ENCODE measurements around the gene INO80D. TPM values are rescaled to one million over a fixed set of nuclear protein-coding genes. Genes with fewer than 3 reads are reported as not detected.
"Not testable (repeated sequence)": the region's sequence is repeated elsewhere in the genome, so short reads cannot be mapped to it uniquely, and the experiment has no call there.

The INO80D gene
- total and polyA plus RNA-seq, 2 donors (not counting 1 experiment from before 2014, with no cell fraction given), result 4.8 to 7.4 TPM

DNA sequence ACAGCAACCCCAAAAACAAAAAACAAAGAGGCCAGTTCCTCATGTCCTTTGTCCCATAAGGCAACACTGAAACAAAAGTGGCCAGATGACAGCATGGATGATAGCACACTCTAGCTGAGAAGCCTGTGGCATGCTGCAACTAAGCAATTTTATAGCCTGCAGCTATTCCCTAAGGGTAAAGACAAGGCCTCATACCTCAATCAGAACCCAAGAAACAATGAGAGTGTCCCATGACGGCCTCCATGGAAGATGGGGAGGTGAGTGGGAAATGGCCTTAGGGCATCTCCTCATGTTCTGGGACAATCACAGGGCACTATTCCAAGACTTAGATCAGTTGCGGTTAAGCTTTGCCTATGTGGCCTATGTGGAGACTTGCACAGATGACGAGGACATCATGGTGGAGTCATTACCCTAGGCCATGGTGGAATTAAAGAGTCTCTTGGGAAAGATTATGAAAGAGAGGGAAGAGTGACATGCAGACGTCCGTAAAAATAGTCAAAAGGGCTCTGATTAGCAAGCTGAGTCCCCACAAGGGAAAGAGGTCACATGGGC, 103.1 kb downstream of the INO80D start:
- H4K20me1 ChIP-seq (ENCODE audit: control insufficient read depth, extremely low read depth, insufficient read depth, low read length), result no peaks in the 10 kb centered on the region
- no peaks in the 10 kb centered on the region for H3K27me3 ChIP-seq (ENCODE audit: control insufficient read depth, insufficient read depth, low read length)
- no peaks in the 10 kb centered on the region for H3K4me1 ChIP-seq (ENCODE audit: control insufficient read depth, extremely low read depth, insufficient read depth, low read length)
- no peak overlapping the region for H3K4me3 ChIP-seq (replicated peaks in 1 of 4; ENCODE audit: control extremely low read depth in 1 of 4, insufficient read depth in 1 of 4, low read depth in 3 of 4, low read length in 4 of 4)
- H3K36me3 ChIP-seq (ENCODE audit: control insufficient read depth, insufficient read depth, low read length), result no peaks in the 10 kb centered on the region
- H3K9me3 ChIP-seq (ENCODE audit: control insufficient read depth, insufficient read depth, low read depth, low read length), result no peaks in the 10 kb centered on the region
- no peak for DNase-seq (ENCODE audit: low read depth in 2 of 2)
- H3K9ac ChIP-seq (ENCODE audit: insufficient read depth, low read length), result no peak overlapping the region
- no peak overlapping the region for H2AFZ ChIP-seq (ENCODE audit: low read length)
- no peak overlapping the region for H3K27ac ChIP-seq (ENCODE audit: insufficient read depth, low read length)
- H3K4me2 ChIP-seq (ENCODE audit: extremely low read depth, insufficient read depth, low read length), result no peak overlapping the region
- no peaks in the 10 kb centered on the region for H3K79me2 ChIP-seq (ENCODE audit: control insufficient read depth, insufficient read depth, low read length)
- TF ChIP-seq, protein P1, sequence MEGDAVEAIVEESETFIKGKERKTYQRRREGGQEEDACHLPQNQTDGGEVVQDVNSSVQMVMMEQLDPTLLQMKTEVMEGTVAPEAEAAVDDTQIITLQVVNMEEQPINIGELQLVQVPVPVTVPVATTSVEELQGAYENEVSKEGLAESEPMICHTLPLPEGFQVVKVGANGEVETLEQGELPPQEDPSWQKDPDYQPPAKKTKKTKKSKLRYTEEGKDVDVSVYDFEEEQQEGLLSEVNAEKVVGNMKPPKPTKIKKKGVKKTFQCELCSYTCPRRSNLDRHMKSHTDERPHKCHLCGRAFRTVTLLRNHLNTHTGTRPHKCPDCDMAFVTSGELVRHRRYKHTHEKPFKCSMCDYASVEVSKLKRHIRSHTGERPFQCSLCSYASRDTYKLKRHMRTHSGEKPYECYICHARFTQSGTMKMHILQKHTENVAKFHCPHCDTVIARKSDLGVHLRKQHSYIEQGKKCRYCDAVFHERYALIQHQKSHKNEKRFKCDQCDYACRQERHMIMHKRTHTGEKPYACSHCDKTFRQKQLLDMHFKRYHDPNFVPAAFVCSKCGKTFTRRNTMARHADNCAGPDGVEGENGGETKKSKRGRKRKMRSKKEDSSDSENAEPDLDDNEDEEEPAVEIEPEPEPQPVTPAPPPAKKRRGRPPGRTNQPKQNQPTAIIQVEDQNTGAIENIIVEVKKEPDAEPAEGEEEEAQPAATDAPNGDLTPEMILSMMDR (conservative IDR thresholded peaks at IDR 0.05 in 1 of 2, IDR thresholded peaks at IDR 0.05 in 1 of 2; ENCODE audit: low read depth in 1 of 2, low read length in 2 of 2), result no peak
- TF ChIP-seq EZH2 (IDR thresholded peaks at IDR 0.05; ENCODE audit: low read length, missing control alignments), result no peak

DNA sequence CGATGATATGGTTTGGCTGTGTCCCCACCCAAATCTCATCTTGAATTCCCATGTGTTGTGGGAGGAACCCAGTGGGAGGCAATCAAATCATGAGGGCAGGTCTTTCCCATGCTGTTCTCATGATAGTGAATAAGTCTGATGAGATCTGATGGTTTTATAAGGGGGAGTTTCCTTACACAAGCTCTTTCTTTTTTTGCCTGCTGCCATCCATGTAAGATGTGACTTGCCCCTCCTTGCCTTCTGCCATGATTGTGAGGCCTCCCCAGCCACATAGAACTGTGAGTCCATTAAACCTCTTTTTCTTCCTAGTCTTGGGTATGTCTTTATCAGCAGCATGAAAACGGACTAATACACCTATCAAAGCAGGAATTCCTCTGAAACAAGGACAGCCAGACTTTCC, 107.2 kb downstream of the INO80D start:
- not testable (repeated sequence) for H3K36me3 ChIP-seq (ENCODE audit: control insufficient read depth, insufficient read depth, low read length)

DNA sequence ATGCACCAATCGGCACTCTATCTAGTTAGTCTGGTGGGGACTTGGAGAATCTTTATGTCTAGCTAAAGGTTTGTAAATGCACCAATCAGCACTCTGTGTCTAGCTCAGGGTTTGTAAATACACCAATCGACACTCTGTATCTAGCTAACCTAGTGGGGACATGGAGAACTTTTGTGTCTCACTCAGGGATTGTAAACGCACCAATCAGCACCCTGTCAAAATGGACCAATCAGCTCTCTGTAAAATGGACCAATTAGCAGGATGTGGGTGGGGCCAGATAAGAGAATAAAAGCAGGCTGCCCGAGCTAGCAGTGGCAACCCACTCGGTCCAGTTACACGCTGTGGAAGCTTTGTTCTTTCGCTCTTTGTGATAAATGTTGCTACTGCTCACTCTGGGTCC, 108.3 kb downstream of the INO80D start:
- not testable (repeated sequence) for H2AFZ ChIP-seq (ENCODE audit: low read length); H4K20me1 ChIP-seq (ENCODE audit: control insufficient read depth, extremely low read depth, insufficient read depth, low read length); H3K4me2 ChIP-seq (ENCODE audit: extremely low read depth, insufficient read depth, low read length); H3K36me3 ChIP-seq (ENCODE audit: control insufficient read depth, insufficient read depth, low read length); H3K27me3 ChIP-seq (ENCODE audit: control insufficient read depth, insufficient read depth, low read length); H3K9ac ChIP-seq (ENCODE audit: insufficient read depth, low read length); H3K79me2 ChIP-seq (ENCODE audit: control insufficient read depth, insufficient read depth, low read length); H3K9me3 ChIP-seq (ENCODE audit: control insufficient read depth, insufficient read depth, low read depth, low read length); H3K4me1 ChIP-seq (ENCODE audit: control insufficient read depth, extremely low read depth, insufficient read depth, low read length); H3K4me3 ChIP-seq (replicated peaks in 1 of 4; ENCODE audit: control extremely low read depth in 1 of 4, insufficient read depth in 1 of 4, low read depth in 3 of 4, low read length in 4 of 4); DNase-seq (ENCODE audit: low read depth in 2 of 2); H3K27ac ChIP-seq (ENCODE audit: insufficient read depth, low read length)

More for the DNA sequence above, 107.2 kb downstream of the INO80D start:
- H3K9ac ChIP-seq (ENCODE audit: insufficient read depth, low read length); H3K27me3 ChIP-seq (ENCODE audit: control insufficient read depth, insufficient read depth, low read length); H3K27ac ChIP-seq (ENCODE audit: insufficient read depth, low read length); H4K20me1 ChIP-seq (ENCODE audit: control insufficient read depth, extremely low read depth, insufficient read depth, low read length); DNase-seq (ENCODE audit: low read depth in 2 of 2); H2AFZ ChIP-seq (ENCODE audit: low read length); H3K9me3 ChIP-seq (ENCODE audit: control insufficient read depth, insufficient read depth, low read depth, low read length); H3K4me1 ChIP-seq (ENCODE audit: control insufficient read depth, extremely low read depth, insufficient read depth, low read length); H3K79me2 ChIP-seq (ENCODE audit: control insufficient read depth, insufficient read depth, low read length); H3K4me3 ChIP-seq (replicated peaks in 1 of 4; ENCODE audit: control extremely low read depth in 1 of 4, insufficient read depth in 1 of 4, low read depth in 3 of 4, low read length in 4 of 4); H3K4me2 ChIP-seq (ENCODE audit: extremely low read depth, insufficient read depth, low read length): not testable (repeated sequence)

DNA sequence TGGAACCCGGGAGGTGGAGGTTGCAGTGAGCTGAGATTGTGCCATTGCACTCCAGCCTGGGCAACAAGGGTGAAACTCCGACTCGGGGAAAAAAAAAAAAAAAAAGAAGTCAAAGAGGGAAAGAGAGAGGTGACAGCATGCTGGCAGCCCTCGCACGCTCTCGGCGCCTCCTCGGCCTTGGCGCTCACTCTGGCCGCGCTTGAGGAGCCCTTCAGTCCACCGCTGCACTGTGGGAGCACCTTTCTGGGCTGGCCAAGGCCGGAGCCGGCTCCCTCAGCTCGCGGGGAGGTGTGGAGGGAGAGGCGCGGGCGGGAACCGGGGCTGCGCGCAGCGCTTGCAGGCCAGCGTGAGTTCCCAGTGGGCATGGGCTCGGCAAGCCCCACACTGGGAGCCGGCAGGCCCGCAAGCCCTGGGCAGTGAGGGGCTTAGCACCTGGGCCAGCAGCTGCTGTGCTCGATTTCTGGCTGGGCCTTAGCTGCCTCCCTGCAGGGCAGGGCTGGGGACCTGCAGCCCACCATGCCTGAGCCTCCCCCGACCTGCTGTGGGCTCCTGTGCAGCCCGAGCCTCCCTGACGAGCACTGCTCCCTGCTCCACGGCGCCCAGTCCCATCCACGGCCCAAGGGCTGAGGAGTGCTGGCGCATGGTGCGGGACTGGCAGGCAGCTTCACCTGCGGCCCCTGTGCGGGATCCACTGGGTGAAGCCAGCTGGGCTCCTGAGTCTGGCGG, 108.9 kb downstream of the INO80D start:
- not testable (repeated sequence) for H3K4me2 ChIP-seq (ENCODE audit: extremely low read depth, insufficient read depth, low read length); DNase-seq (ENCODE audit: low read depth in 2 of 2); H3K27me3 ChIP-seq (ENCODE audit: control insufficient read depth, insufficient read depth, low read length); H3K4me3 ChIP-seq (replicated peaks in 1 of 4; ENCODE audit: control extremely low read depth in 1 of 4, insufficient read depth in 1 of 4, low read depth in 3 of 4, low read length in 4 of 4); H3K4me1 ChIP-seq (ENCODE audit: control insufficient read depth, extremely low read depth, insufficient read depth, low read length); H3K27ac ChIP-seq (ENCODE audit: insufficient read depth, low read length); H2AFZ ChIP-seq (ENCODE audit: low read length); H4K20me1 ChIP-seq (ENCODE audit: control insufficient read depth, extremely low read depth, insufficient read depth, low read length); H3K9ac ChIP-seq (ENCODE audit: insufficient read depth, low read length); H3K79me2 ChIP-seq (ENCODE audit: control insufficient read depth, insufficient read depth, low read length); H3K36me3 ChIP-seq (ENCODE audit: control insufficient read depth, insufficient read depth, low read length); H3K9me3 ChIP-seq (ENCODE audit: control insufficient read depth, insufficient read depth, low read depth, low read length)

Data from fibroblast of lung (primary cell).